ENCODE measurements around the gene SORBS1.

The SORBS1 gene

GRCh38 chr10:95353123-95353522 lies 208.0 kb downstream of the SORBS1 start:
- H3K36me3 ChIP-seq (replicated peaks; ENCODE audit: insufficient read depth, low read length) = no peaks in the 10 kb centered on the region
- H3K9me3 ChIP-seq (replicated peaks; ENCODE audit: insufficient read depth, low read length) = no peaks in the 10 kb centered on the region
- H3K27me3 ChIP-seq (replicated peaks; ENCODE audit: insufficient read depth, low read length) = no peaks in the 10 kb centered on the region
- no peak overlapping the region for H3K27ac ChIP-seq (ENCODE audit: low read length)
- H3K4me2 ChIP-seq (ENCODE audit: low read depth, low read length) = no peak overlapping the region
- TF ChIP-seq CTCF (IDR thresholded peaks at IDR 0.05; ENCODE audit: low read length) (no peak), EZH2phosphoT487 (IDR thresholded peaks at IDR 0.05; ENCODE audit: low read length) (no peak), EZH2 (optimal IDR thresholded peaks at IDR 0.05; ENCODE audit: low read depth, low read length) (no peak)
- H3K4me3 ChIP-seq (ENCODE audit: low read length) = no peak overlapping the region
- no peak overlapping the region for H2AFZ ChIP-seq (ENCODE audit: low read length)
- DNase-seq = no peak
- H3K9ac ChIP-seq (ENCODE audit: low read length) = no peak overlapping the region
- no peaks in the 10 kb centered on the region for H3K79me2 ChIP-seq (ENCODE audit: low read length)
- no peaks in the 10 kb centered on the region for H3K9me2 ChIP-seq (replicated peaks; ENCODE audit: insufficient read depth, low read length)
- H3F3A ChIP-seq (ENCODE audit: insufficient read depth, low read length) = no peaks in the 10 kb centered on the region
- no peaks in the 10 kb centered on the region for H4K20me1 ChIP-seq (ENCODE audit: insufficient read depth, low read length)
- no peaks in the 10 kb centered on the region for H3K4me1 ChIP-seq (ENCODE audit: low read length)

GRCh38 chr10:95352684-95353083 lies 208.5 kb downstream of the SORBS1 start:
- H4K20me1 ChIP-seq (ENCODE audit: insufficient read depth, low read length) = no peaks in the 10 kb centered on the region
- no peaks in the 10 kb centered on the region for H3K4me1 ChIP-seq (ENCODE audit: low read length)
- no peaks in the 10 kb centered on the region for H3K9me2 ChIP-seq (replicated peaks; ENCODE audit: insufficient read depth, low read length)
- no peak overlapping the region for H3K9ac ChIP-seq (ENCODE audit: low read length)
- no peak overlapping the region for H3K27ac ChIP-seq (ENCODE audit: low read length)
- no peaks in the 10 kb centered on the region for H3K27me3 ChIP-seq (replicated peaks; ENCODE audit: insufficient read depth, low read length)
- H2AFZ ChIP-seq (ENCODE audit: low read length) = no peak overlapping the region
- H3F3A ChIP-seq (ENCODE audit: insufficient read depth, low read length) = no peaks in the 10 kb centered on the region
- no peak for DNase-seq
- TF ChIP-seq EZH2phosphoT487 (IDR thresholded peaks at IDR 0.05; ENCODE audit: low read length) (no peak), EZH2 (optimal IDR thresholded peaks at IDR 0.05; ENCODE audit: low read depth, low read length) (no peak), CTCF (IDR thresholded peaks at IDR 0.05; ENCODE audit: low read length) (no peak)
- H3K9me3 ChIP-seq (replicated peaks; ENCODE audit: insufficient read depth, low read length) = no peaks in the 10 kb centered on the region
- no peak overlapping the region for H3K4me2 ChIP-seq (ENCODE audit: low read depth, low read length)
- H3K79me2 ChIP-seq (ENCODE audit: low read length) = no peaks in the 10 kb centered on the region
- no peaks in the 10 kb centered on the region for H3K36me3 ChIP-seq (replicated peaks; ENCODE audit: insufficient read depth, low read length)
- no peak overlapping the region for H3K4me3 ChIP-seq (ENCODE audit: low read length)

GRCh38 chr10:95350830-95351228 lies 210.3 kb downstream of the SORBS1 start:
- no peaks in the 10 kb centered on the region for H3K9me2 ChIP-seq (replicated peaks; ENCODE audit: insufficient read depth, low read length)
- DNase-seq = no peak
- no peaks in the 10 kb centered on the region for H3K79me2 ChIP-seq (ENCODE audit: low read length)
- no peak overlapping the region for H3K27ac ChIP-seq (ENCODE audit: low read length)
- no peaks in the 10 kb centered on the region for H3K9me3 ChIP-seq (replicated peaks; ENCODE audit: insufficient read depth, low read length)
- TF ChIP-seq CTCF (IDR thresholded peaks at IDR 0.05; ENCODE audit: low read length) = no peak
- TF ChIP-seq EZH2 (optimal IDR thresholded peaks at IDR 0.05; ENCODE audit: low read depth, low read length) = no peak
- no peak for TF ChIP-seq EZH2phosphoT487 (IDR thresholded peaks at IDR 0.05; ENCODE audit: low read length)
- H3K36me3 ChIP-seq (replicated peaks; ENCODE audit: insufficient read depth, low read length) = no peaks in the 10 kb centered on the region
- H2AFZ ChIP-seq (ENCODE audit: low read length) = no peak overlapping the region
- H3F3A ChIP-seq (ENCODE audit: insufficient read depth, low read length) = no peaks in the 10 kb centered on the region
- H3K4me1 ChIP-seq (ENCODE audit: low read length) = no peaks in the 10 kb centered on the region
- H3K27me3 ChIP-seq (replicated peaks; ENCODE audit: insufficient read depth, low read length) = no peaks in the 10 kb centered on the region
- H3K4me3 ChIP-seq (ENCODE audit: low read length) = no peak overlapping the region
- no peak overlapping the region for H3K9ac ChIP-seq (ENCODE audit: low read length)
- no peaks in the 10 kb centered on the region for H4K20me1 ChIP-seq (ENCODE audit: insufficient read depth, low read length)
- H3K4me2 ChIP-seq (ENCODE audit: low read depth, low read length) = no peak overlapping the region
